IPS-20b (cell line): ENCODE results near the gene PODNL1.
A peak's percentile ranks its signal among the peaks of the same experiment; 100 is the strongest.

Experiments
- H3K27ac ChIP-seq: one replicate; pipeline ENCODE4 v1.5.1; 2013; ENCODE audit warnings: low read length
- H3K27me3 ChIP-seq: 2 replicates; pipeline ENCODE4 v1.6.1; 2013; ENCODE audit warnings: mild to moderate bottlenecking, low read length, inconsistent platforms; ENCODE audit not compliant: insufficient read depth
- H3K36me3 ChIP-seq: 2 replicates; pipeline ENCODE4 v1.6.1; 2013; ENCODE audit warnings: low read depth, mild to moderate bottlenecking, inconsistent platforms, low read length, moderate library complexity; ENCODE audit not compliant: insufficient read depth
- H3K4me1 ChIP-seq: 2 replicates; pipeline ENCODE4 v1.6.1; 2013; ENCODE audit warnings: mild to moderate bottlenecking, control low read depth, inconsistent platforms, low read length, moderate library complexity; ENCODE audit not compliant: insufficient read depth
- H3K4me3 ChIP-seq: 2 replicates; pipeline ENCODE4 v1.5.1; 2013; ENCODE audit warnings: mild to moderate bottlenecking, low read length, inconsistent platforms
- H3K9ac ChIP-seq: 2 replicates; pipeline ENCODE4 v1.6.1; 2013; ENCODE audit warnings: low read depth, mild to moderate bottlenecking, inconsistent platforms, low read length, moderate library complexity
- H3K9me3 ChIP-seq: 2 replicates; pipeline ENCODE4 v1.6.1; 2013; ENCODE audit warnings: mild to moderate bottlenecking, low read depth, low read length, inconsistent platforms; ENCODE audit not compliant: insufficient read depth

Gene PODNL1

GRCh38 chr19:13952154-13952930 is 14.1 kb upstream of the PODNL1 start, which contains the start of gene DCAF15:
Gene DCAF15 (plus strand): TSS chr19:13952509. CDS start chr19:13952513, 4 bp downstream.
- H3K27ac ChIP-seq: peak within 1 kb of the TSS; percentile 74
- 0 out of 2 replicates have a peak, but pooled peaks cover 3% of the 10 kb centered on the region for H3K4me1 ChIP-seq
- no peaks in the 10 kb centered on the region for H3K27me3 ChIP-seq
- no peaks in the 10 kb centered on the region for H3K9me3 ChIP-seq
- H3K4me3 ChIP-seq: peak within 1 kb of the TSS; percentile 99
- H3K36me3 ChIP-seq: peaks cover 36% of the 10 kb centered on the region
- peak within 1 kb of the TSS; percentile 85 for H3K9ac ChIP-seq

GRCh38 chr19:13951799-13952153 is 13.6 kb upstream of the PODNL1 start:
- Histone ChIP-seq H3K9me3 (no peaks in the 10 kb centered on the region), H3K9ac (no peak overlapping the region), H3K27ac (no peak overlapping the region), H3K27me3 (no peaks in the 10 kb centered on the region), H3K4me3 (peak overlapping the region; percentile 66), H3K36me3 (peaks cover 30% of the 10 kb centered on the region), H3K4me1 (0 out of 2 replicates have a peak, but pooled peaks cover 3% of the 10 kb centered on the region)

GRCh38 chr19:13951043-13951442 is 12.8 kb upstream of the PODNL1 start:
- H3K36me3 ChIP-seq: peaks cover 23% of the 10 kb centered on the region
- no peak overlapping the region for H3K27ac ChIP-seq
- H3K27me3 ChIP-seq: no peaks in the 10 kb centered on the region
- H3K9ac ChIP-seq: no peak overlapping the region
- no peaks in the 10 kb centered on the region for H3K9me3 ChIP-seq
- no peak overlapping the region for H3K4me3 ChIP-seq
- H3K4me1 ChIP-seq: 0 out of 2 replicates have a peak, but pooled peaks cover 3% of the 10 kb centered on the region

- no peaks in the 10 kb centered on the region for H3K9me3 ChIP-seq
- no peaks in the 10 kb centered on the region for H3K4me1 ChIP-seq
- no peak overlapping the region for H3K9ac ChIP-seq
- H3K36me3 ChIP-seq: no peaks in the 10 kb centered on the region
- no peak overlapping the region for H3K27ac ChIP-seq
- no peak overlapping the region for H3K4me3 ChIP-seq
- no peaks in the 10 kb centered on the region for H3K27me3 ChIP-seq
These were observed 8.2 kb upstream of the PODNL1 start for GRCh38 chr19:13946414-13946813.

GRCh38 chr19:13942023-13942684 is 3.9 kb upstream of the PODNL1 start:
- H3K9ac ChIP-seq: no peak overlapping the region
- no peaks in the 10 kb centered on the region for H3K36me3 ChIP-seq
- no peaks in the 10 kb centered on the region for H3K4me1 ChIP-seq
- H3K27me3 ChIP-seq: peaks cover 5% of the 10 kb centered on the region; the same call in 1 of the 2 replicates
- no peak overlapping the region for H3K27ac ChIP-seq
- H3K4me3 ChIP-seq: no peak overlapping the region
- H3K9me3 ChIP-seq: no peaks in the 10 kb centered on the region

- Histone ChIP-seq H3K36me3 (no peaks in the 10 kb centered on the region), H3K9me3 (no peaks in the 10 kb centered on the region), H3K9ac (no peak overlapping the region), H3K27ac (no peak overlapping the region), H3K4me3 (peak overlapping the region; percentile 47; the same call in 1 of the 2 replicates), H3K27me3 (peaks cover 5% of the 10 kb centered on the region; the same call in 1 of the 2 replicates), H3K4me1 (peaks cover 3% of the 10 kb centered on the region; the same call in 1 of the 2 replicates)
These were observed 527 bp downstream of the PODNL1 start for GRCh38 chr19:13937479-13938300.

- peaks cover 5% of the 10 kb centered on the region; the same call in 1 of the 2 replicates for H3K27me3 ChIP-seq
- no peak overlapping the region for H3K4me3 ChIP-seq
- H3K36me3 ChIP-seq: peaks cover 4% of the 10 kb centered on the region
- H3K27ac ChIP-seq: no peak overlapping the region
- H3K9ac ChIP-seq: no peak overlapping the region
- H3K4me1 ChIP-seq: peaks cover 3% of the 10 kb centered on the region; the same call in 1 of the 2 replicates
- H3K9me3 ChIP-seq: no peaks in the 10 kb centered on the region
These were observed 2.3 kb downstream of the PODNL1 start for GRCh38 chr19:13935765-13936510.

GRCh38 chr19:13934785-13935109 is 3.5 kb downstream of the PODNL1 start:
- H3K9ac ChIP-seq: no peak overlapping the region
- peaks cover 5% of the 10 kb centered on the region; the same call in 1 of the 2 replicates for H3K27me3 ChIP-seq
- peaks cover 4% of the 10 kb centered on the region for H3K36me3 ChIP-seq
- no peak overlapping the region for H3K4me3 ChIP-seq
- H3K9me3 ChIP-seq: no peaks in the 10 kb centered on the region
- no peak overlapping the region for H3K27ac ChIP-seq
- H3K4me1 ChIP-seq: peaks cover 3% of the 10 kb centered on the region; the same call in 1 of the 2 replicates

- H3K36me3 ChIP-seq: peaks cover 9% of the 10 kb centered on the region
- peaks cover 3% of the 10 kb centered on the region; the same call in 1 of the 2 replicates for H3K4me1 ChIP-seq
- H3K27ac ChIP-seq: no peak overlapping the region
- H3K9me3 ChIP-seq: no peaks in the 10 kb centered on the region
- H3K27me3 ChIP-seq: peaks cover 5% of the 10 kb centered on the region; the same call in 1 of the 2 replicates
- H3K4me3 ChIP-seq: no peak overlapping the region
- no peak overlapping the region for H3K9ac ChIP-seq
These were observed 5.3 kb downstream of the PODNL1 start for GRCh38 chr19:13932911-13933393.

GRCh38 chr19:13932149-13932637 is 6.0 kb downstream of the PODNL1 start:
- Histone ChIP-seq H3K27me3 (no peaks in the 10 kb centered on the region), H3K4me3 (no peak overlapping the region), H3K4me1 (peaks cover 3% of the 10 kb centered on the region; the same call in 1 of the 2 replicates), H3K36me3 (peaks cover 13% of the 10 kb centered on the region), H3K9ac (no peak overlapping the region), H3K27ac (no peak overlapping the region), H3K9me3 (no peaks in the 10 kb centered on the region)
